T-helper 1 cell (primary cell): ENCODE results near the gene SLC2A13.
"Not testable (repeated sequence)": the region's sequence is repeated elsewhere in the genome, so short reads cannot be mapped to it uniquely, and the experiment has no call there.

Source experiments
- DNase-seq, 5 donors: peaks; one replicate each; pipeline ENCODE4 v3.0.0-alpha.2; 2012 to 2020

The SLC2A13 gene

DNA sequence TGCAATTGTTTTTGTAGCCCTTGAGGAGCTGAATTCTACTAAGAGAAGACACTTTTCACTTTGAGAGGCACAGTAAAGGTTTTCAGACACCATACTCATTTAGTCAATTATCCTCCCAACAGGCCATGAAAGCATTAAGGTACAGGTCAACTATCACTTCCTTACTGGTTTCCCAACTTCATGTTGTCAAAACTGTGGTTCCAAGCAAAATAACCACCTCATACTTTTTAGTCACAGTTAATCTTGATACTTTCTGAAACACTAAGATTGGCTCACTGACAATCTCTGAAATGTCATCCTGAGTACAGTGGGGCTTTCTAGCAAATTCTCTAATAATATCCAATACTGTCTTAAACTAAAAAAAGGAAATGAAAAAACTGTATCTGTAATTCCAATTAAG lies 71.7 kb downstream of the SLC2A13 start:
- no peak for DNase-seq

DNA sequence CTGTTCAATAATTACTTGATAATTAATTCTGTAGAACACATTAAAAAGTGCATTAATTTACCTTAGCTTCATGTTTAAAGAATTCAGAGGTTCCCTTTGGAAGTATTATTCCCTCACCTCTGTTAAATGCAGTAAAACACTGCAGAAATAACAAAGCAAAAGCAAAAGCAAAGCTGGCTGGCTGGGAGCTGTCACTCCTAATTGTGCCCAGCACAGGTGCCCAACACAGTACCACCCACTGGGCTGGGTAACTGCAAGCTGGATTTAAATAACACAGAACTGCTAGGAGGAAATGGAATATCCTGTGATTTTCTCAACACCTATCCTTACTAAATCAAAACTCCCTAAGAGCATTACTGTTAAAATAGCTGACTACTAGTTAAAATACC lies 72.6 kb downstream of the SLC2A13 start:
- no peak for DNase-seq

DNA sequence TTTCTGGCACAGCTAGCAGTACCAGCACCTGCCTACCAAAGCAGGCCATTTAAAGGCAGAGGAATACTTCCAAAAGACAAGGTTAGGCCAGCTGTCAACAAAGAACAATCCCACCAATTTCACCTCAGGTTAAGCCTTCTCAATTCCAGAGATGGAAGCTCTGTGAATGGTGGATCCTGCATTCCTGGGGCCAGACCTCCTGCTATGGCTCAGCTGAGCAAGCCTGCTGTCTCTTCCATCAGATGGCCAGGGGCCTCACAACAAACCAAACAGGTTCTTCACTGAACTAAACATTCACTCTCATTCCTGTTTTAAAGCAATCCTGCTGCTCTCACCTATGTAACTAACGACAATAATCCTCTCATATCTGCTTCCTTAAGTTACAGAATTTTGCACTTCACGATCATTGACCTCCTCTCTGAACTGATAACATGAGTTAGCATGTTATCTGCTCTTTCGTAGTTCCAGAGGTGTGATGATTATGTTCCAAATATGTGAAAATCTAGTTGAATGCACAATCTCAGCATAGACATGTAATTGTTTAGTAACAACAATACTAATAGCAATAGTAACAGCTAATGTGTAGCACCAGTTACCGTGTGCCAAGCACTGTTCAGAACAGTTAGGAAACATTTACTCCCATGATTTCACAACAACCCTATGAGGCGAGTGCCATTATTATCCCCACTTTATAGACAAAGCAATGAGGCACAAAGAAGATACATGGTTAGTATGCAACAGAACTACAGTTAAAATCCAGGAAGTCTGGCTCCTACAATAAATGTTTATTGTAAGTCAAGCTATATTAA lies 73.2 kb downstream of the SLC2A13 start:
- no peak for DNase-seq

DNA sequence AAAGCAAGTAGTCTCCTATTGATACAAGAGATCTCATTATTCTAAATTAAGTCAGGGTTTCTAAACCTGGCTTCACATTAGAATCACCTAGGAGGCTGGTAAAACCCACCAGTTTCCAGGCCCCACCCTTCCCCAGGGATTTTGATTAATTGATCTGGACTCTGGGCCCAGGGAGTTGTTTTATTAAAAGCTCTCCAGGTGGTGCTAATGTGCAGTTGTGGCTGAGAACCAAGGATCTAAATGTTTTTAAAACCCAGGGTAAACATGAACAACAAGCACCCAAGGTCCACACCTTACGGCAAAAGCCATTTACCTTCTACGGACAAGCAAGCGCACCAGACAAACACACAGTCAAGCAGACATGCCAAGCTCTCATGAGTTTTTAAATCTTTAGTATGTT lies 73.9 kb downstream of the SLC2A13 start:
- no peak for DNase-seq

DNA sequence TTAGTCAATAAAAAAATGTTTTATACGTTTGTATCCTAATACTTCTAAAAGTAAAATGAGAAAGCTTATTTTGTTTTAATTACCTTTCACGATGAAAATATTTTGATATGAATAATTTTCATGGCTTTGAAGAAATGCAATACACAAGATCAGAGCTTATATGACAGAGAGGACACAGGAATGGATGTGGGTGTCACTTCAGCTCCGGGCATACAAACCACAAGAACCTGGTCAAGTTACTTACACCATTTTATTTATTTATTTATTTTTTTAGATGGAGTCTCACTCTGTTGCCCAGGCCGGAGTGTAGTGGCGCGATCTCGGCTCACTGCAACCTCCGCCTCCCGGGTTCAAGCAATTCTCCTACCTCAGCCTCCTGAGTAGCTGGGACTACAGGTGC lies 74.9 kb downstream of the SLC2A13 start:
- DNase-seq = not testable (repeated sequence)

DNA sequence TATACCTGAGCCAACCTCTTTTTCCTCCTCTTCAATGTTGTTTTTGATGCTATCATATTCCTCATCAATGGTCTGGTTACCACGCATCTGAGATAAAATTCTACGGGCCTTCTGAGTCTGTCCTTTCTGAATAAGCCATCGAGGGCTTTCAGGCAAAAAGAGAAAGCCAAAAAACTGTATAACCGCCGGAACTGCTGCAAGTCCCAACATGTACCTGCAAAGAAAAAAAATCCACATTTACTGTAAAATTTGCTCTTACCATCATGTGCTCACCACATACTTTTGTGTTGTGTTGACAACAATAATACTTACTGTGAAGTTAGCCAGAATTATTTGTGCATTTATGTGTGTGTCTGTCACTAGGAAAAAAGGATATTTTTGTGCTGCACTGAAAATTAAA lies 77.6 kb downstream of the SLC2A13 start:
- no peak for DNase-seq

DNA sequence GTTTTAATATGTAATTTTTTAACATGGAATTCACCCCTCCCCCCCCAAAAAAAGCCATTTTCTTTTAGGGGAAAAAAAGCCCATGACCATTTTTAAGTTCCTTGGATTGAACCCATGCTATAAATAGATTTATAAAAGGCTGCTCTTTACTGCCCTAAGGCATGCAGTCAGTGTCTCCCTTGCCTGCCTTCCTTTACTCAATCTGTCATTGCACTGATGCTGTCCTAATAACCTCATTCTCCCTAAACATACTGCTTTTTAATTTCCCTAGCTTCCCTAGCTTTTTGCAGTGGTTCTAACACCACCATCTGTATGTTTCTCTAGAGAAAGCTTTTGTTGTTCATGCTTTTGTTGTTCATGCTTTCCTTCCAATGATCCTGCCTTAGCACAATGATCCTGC lies 83.0 kb downstream of the SLC2A13 start:
- DNase-seq = no peak

DNA sequence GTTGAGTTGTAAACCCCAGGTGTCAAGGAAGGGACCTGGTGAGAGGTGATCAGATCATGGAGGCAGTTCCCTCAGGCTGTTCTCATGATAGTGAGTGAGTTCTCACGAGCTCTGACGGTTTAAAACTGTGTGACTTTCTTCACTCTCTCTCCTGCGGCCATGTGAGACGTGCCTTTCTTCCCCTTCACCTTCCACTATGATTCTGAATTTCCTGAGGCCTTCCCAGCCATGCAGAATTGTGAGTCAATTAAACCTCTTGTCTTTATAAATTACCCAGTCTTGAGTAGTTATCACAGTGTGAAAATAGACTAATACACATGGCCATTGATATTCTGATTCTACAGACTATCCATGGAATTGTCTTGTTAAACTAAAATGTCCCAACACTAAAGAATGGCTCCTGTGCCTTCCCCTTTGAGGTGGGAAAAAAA lies 85.6 kb downstream of the SLC2A13 start:
- DNase-seq = no peak

DNA sequence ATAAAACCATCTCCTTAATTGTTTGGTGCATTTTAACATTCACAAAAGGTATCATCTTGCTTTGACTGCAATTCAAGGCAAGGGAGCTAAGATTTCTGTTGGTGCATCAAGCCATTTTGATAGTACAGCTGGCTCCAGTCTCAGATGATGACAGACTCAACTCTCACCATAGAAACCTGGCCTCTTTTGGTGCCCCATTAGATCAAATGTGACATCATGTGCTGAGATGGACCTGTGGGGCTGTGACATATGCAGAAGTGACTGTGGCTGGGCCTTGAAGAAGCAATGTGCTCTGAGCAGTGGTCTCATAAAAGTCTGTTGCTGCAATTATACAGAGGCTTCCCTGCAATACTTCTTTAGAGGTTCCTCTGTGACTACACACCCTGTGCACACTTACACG lies 88.4 kb downstream of the SLC2A13 start:
- DNase-seq = no peak

DNA sequence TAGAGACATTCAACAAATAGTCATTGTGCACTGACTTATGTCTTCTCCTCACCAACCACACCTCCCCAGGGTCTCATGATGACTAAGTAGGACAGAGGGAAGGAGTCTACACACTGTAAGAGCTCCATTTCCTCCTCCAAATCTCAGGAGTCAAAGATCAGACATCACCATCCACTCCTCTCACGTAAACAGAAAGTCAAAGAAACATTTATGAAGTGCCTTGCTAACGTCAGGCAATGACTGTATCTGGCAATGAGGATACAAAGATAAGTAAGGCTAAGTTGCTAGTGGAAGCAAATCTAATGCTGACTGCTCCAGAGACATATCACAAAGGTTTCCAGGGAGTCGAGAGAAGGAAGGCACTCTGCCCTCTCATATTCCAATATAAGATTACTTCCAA lies 88.9 kb downstream of the SLC2A13 start:
- DNase-seq = no peak

DNA sequence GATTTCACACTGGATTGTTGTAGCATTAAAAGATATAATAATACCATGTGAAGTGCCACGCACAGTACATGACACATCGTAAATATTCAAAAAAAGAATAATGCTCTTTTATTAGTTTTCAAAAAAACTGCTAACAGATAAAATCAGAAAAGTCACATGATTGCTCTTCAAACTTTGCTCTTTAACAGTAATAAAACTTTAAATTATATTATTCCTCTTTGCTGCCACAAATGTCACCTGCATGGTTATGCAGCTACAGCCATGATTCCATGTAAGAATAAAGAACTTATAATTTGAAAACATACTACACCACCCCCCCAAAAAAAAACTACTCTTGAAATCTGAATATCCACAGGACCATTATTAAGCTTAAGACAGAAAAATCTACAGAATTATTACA lies 90.0 kb downstream of the SLC2A13 start:
- DNase-seq = no peak

DNA sequence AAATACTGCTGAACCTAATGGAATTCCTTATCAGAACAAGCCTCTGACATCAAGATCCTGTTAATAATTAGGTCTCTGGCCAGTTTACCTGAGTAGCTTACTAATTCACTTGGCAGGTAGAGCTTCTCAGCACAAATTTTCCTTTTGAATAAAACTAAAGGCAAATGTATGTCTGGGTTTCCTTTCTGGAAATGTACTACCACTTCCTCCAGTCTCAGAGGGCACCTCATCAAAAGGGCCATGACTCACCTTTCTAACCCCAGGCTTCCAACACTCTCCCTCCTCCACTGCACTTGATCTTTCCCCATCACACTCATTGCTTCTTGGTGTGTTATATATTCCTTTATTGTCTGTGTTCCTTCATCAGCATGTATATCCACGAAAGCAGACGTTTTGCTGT lies 90.5 kb downstream of the SLC2A13 start:
- no peak for DNase-seq

DNA sequence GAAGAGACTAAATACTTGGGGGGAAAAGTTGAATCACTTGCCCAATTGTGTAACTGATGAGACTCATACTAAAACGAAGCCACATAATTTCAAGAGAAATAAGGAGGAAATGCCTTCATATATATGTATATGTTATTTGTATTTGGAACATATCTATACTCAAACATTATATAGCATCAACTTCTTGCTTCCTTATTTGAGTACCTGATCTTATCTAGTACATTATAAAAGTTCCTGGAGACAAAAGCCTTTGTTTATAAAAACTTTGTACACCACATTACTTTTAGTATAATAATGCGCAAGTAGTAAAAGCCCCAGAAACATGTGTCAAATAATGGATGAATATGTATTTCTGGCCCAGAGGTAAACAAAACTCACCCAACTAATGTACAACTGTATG lies 92.0 kb downstream of the SLC2A13 start:
- no peak for DNase-seq

DNA sequence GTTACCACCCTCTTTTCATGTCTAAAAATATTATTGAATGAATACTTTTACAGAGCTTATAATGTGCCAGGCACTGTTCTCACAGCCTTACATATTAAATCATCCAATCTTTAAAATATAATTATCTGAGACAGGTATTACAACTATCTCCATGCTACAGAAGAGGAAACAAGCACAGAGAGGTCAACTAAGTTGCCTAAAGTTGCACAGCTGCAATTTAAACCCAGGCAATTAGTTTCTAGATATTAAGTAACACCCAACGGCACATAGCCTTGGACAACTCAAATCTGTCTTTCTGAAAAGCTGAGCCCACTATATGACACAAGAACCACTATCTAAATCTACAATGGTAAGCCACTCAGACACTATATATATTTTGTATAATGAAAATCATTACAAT lies 92.6 kb downstream of the SLC2A13 start:
- no peak for DNase-seq

DNA sequence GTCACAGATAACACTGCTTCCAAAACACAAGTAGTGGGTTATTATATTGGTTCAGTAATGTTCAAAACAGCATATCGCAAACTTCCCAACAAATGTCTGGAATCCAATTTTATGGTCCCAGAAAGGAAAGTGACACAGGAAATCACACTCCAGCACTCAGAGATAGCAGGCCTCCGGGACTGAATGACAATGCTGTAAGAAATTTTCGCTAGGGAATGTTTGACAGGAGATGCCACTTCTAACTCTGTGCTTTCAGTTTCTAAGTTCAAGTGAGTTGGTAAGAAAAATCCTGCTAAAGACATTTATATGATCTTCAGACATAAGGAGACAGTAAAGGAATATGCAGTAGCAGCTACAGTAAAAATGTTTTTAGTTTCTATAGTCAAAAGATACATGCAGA lies 93.2 kb downstream of the SLC2A13 start:
- no peak for DNase-seq

DNA sequence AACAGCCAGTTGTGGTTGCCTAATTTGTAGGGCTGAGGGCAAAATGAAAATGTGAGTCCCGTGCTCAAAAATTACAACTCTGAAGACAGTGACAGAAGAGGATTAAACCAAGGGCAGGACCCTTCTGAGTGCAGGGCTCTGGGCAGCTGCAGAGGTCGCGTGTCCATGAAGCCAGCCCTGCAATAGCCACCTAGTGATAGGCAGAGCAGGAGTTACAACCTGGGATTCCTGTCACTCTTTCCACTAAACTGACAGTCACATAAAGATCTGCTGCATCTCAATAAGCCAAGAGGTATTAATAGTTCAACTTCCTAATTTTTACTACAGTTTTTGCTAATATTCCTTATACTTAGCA lies 94.1 kb downstream of the SLC2A13 start:
- no peak for DNase-seq

DNA sequence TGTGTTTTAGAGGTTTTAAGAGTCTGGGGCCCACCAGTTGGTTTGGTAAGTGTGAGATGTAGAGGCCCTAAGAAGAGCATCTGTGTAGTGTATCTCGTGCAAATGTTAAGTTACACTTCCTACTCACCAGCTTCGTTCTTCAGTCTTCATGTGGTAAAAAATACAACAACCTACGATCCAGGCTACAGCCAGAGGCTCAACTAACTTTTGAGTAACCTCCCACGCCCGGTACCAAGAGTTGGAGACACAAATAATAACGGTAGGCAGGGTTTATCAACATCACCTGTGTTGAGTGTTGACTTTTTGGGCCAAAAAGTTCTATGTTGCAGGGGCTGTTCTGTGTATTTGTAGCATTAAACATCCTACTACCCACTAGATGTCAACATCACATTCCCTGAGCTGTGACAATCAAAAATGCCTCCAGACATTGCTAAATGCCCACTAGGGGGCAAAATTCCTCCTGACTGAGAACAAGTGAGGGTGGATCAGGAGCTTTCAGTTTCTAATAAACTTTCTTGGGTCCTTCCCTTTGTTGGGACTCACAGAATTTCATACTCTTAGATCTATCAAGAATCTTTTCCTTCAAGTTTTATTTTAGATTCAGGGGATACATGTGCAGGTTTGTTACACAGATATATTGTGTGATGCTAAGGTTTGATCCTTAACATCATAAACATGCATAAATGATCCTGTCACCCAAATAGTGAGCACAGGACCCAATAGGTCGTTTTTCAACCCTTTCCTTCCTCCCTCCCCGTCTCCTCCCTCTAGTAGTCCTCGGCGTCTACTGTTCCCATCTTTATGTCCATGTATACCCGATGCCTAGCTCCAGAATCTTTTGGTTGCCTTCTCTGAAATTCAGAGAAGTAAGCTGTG lies 94.7 kb downstream of the SLC2A13 start:
- DNase-seq = peak; percentile 10 to 60 (median 34)

DNA sequence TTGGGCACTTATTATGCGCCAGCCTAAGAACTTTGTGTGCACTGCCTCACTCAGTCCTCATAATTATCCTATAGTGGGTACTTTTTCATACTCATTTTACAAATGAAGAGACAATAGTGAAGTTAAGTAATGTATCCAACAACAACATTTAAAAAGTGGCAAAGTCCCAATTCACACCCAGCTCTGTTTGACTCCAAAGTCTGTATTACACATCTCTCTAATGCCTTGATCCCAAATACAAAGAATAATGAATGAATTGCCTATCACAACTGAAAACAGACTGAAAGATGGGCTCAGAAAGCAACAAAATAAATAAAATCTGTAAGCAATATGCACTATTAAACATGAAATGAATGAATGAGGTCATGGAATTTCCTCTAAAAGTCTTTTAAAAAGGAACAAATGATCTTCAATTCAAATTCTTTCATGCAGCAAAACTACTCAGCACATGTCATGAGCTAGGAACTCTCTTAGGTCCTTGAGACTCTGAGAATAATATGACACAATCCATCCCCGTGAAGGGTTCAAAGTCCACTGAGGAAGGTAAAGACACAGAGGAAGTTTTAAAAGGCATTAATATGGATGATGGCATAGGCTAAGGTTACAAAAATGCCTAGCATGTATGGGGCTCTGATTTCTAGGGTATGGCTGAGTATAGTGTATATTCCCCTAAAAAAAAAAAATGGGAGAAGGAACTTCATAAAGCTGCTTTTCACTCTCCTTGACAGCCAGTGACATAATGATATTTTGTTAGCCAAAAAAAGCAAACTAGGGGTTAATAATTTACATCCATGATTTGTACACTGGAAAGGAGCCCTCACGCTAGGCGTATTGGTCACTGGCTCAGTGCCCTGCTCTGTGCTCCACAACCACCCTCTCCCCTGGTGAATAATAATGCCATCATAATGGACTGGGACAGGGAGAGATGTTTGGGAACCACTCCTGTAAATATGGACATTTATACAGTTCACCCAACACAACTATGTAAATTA lies 103.4 kb downstream of the SLC2A13 start:
- no peak for DNase-seq

DNA sequence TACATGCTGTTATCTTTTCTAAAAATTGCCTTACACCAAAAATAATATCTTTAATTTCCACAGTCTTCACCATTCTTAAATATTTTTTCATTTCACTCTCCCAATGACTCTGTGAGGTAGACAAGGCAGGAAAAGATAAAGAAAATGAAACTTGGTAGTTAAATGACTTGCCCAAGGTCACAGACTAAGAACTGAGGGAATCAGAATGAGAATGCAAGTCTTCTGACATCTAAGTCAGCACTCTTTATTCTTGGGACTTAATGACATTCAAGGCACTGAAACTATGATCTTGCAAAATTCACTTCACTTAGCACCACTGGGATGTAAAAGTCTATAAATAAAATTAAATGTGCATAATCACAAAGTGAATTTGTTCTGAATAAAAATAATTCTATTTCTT lies 104.5 kb downstream of the SLC2A13 start:
- no peak for DNase-seq

DNA sequence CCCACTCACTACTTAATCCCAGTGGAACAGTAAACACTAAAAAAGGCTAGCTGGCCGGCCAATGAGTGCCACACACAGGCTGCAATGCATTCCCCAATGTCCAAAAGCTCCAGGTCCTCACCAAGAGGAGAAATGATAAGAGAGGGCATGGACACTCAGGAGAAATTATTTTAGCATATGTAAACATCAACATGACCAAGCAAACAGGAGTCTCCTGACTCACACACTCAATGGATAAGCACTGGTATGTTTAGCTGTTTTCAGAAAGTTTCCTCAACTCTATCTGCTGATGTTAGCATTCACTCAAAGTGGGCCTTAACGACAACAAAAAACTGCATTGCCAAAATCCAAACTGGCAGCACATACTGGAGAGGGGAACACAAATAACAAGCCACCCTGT lies 105.0 kb downstream of the SLC2A13 start:
- DNase-seq = no peak

DNA sequence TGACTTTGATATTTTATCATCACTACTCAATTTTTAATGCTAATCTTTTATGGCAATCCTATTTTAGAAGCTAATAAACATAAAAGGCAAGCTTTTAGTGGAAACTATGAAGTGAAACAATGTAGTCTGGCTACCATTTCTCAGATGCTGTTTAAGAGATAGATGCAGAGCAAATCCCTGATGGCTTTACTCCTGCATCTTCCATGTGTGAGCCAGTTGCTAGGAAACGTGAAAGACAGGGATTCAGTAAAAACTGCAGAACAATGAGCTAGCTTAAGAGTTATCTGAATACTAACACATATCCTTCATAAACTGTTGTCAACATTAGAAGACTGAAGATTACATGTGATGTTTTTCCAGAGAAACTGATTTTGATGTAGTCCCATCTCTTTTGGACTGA lies 112.6 kb downstream of the SLC2A13 start:
- no peak for DNase-seq

DNA sequence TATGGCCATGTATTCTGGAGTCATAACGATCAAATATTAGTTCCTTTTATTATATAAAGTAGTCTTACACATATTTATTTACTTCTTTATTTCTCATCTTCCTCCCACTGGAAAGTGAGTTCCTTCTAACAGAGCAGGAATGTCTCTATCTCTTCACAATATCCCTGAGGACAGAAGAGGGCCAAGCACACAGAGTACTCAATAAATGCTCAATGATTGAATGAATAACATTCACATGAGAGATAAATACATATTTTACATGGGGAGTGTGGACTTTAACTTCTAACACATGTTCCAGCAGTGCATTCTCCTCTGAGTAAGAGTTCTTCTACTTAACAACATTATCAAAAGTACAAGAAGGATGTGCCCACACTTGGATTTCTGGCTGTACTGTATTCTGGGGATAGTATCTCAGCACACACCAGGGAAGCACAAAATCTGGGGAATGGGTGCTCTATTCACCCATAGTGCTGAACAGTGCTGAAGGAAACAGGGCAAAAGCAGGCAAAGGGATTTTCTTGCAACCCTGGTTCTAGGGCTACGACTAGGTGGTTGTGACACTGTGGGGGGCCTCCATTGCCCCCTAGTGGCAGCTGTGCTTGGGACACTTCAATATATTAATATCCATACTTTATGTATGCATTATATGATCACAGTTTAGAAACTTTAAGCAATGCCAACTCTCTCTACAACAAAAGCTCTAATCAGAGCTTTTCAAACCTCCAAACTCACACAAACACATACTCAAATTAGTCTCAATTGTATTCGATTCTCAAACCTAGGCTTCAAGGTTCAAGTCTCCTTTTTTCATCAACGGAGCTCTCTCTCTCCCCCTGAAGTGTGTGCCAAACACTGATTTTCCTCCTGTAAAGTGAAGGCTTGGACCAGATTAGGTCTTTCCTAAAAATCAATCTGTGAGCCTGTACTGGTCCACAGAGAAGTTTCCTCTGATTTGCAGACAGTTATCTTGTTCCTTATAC lies 115.5 kb downstream of the SLC2A13 start:
- peak; percentile 10 to 46 (median 27) for DNase-seq
